KOPT-K1 (cell line): ENCODE data around the gene HEY2.
"Not testable (repeated sequence)": the region's sequence is repeated elsewhere in the genome, so short reads cannot be mapped to it uniquely, and the experiment has no call there.

Source experiments
- H3K27ac ChIP-seq: fragments of 200-600 bp; sonication (generic); 2 replicates; pipeline ENCODE4 v1.5.1; 2016; ENCODE audit warnings: antibody characterized with exemption, mild to moderate bottlenecking, low read depth, low read length; ENCODE audit not compliant: poor library complexity, severe bottlenecking
- H3K36me3 ChIP-seq: fragments of 200-600 bp; sonication (generic); 2 replicates; pipeline ENCODE4 v1.5.1; 2017; ENCODE audit warnings: antibody characterized with exemption, mild to moderate bottlenecking, low read length, moderate library complexity; ENCODE audit not compliant: insufficient read depth
- H3K9me3 ChIP-seq: fragments of 200-600 bp; sonication (generic); 2 replicates; pipeline ENCODE4 v1.5.1; 2017; ENCODE audit warnings: antibody characterized with exemption, low read length, mild to moderate bottlenecking; ENCODE audit not compliant: insufficient read depth, poor library complexity, severe bottlenecking

Gene HEY2

DNA sequence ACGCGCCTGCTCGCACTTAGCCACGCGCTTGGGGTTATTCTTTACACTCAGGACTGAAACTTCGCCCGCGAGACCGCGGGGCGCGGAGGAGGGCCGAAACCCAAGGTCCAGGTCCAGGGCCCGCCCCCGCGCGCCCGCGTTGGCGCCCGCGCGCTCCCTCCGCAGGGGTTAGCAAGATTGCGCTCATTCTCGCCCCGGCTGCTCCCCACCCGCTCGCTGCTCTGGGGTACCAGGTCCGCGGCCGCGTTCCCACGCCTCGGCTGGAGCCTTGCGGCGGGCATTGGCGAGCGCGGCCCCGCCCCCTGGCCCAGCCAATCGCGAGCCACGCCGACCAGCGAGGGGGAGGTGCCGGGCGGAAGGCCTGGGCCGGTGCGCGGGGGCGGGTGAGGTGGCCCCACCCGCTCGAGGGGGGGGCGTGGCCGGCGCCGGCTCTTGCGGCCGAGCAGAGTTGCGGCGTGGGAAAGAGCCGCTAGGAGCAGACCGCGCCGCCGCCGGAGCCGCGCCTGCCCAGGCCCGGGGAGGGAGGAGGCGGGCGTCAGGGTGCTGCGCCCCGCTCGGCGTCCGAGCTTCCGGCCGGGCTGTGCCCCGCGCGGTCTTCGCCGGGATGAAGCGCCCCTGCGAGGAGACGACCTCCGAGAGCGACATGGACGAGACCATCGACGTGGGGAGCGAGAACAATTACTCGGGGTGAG, at the start of gene HEY2:
HEY2 (plus strand) TSS at position 460 of the 692 bp plus-strand sequence; CDS start at position 605, 145 bp downstream.
- Histone ChIP-seq H3K27ac (no peak within 1 kb of the TSS), H3K36me3 (no peaks in the 10 kb centered on the region), H3K9me3 (no peaks in the 10 kb centered on the region)

- H3K9me3 ChIP-seq, result no peaks in the 10 kb centered on the region
- no peaks in the 10 kb centered on the region for H3K36me3 ChIP-seq
- no peak overlapping the region for H3K27ac ChIP-seq
Observed at GRCh38 chr6:125700581-125701353, 48.7 kb upstream of the HEY2 start.

- Histone ChIP-seq H3K36me3 (no peaks in the 10 kb centered on the region), H3K9me3 (no peaks in the 10 kb centered on the region), H3K27ac (no peak overlapping the region)
Observed at GRCh38 chr6:125701354-125701668, 48.1 kb upstream of the HEY2 start.

GRCh38 chr6:125703882-125704281, 45.5 kb upstream of the HEY2 start:
- H3K9me3 ChIP-seq, H3K36me3 ChIP-seq, H3K27ac ChIP-seq: not testable (repeated sequence)

DNA sequence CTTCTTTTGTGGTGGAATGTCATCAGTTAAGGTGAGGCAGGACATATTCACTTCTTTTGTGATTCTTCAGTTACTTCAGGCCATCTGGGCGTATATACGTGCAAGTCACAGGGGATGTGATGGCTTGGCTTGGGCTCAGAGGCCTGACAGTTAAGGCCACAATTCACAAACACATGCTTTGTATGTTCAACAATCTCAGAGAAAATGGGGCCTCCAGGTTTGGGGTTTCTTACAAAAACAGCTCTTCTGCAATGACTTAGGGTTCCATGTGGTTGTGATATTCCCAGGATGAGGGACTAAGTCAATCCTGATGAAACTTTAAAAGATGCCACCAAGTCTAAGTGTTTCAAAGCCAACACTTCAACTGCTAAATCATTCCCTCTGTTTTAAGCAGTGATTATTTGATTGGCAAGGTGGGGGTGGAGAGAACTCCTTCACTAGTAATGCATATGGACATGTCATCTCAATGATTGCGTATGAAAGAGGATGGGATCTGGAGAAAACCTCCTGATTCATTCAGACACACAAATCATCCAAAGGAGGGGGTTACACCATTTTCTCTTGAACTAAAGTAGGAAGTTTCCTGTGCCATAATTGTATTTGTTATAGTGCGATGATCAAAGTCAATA, 41.7 kb upstream of the HEY2 start:
- H3K27ac ChIP-seq, result no peak overlapping the region
- H3K9me3 ChIP-seq, result no peaks in the 10 kb centered on the region
- H3K36me3 ChIP-seq, result no peaks in the 10 kb centered on the region

GRCh38 chr6:125711013-125711675, 38.3 kb upstream of the HEY2 start:
- Histone ChIP-seq H3K9me3 (no peaks in the 10 kb centered on the region), H3K27ac (no peak overlapping the region), H3K36me3 (no peaks in the 10 kb centered on the region)

GRCh38 chr6:125714441-125715090, 34.9 kb upstream of the HEY2 start:
- Histone ChIP-seq H3K27ac (no peak overlapping the region), H3K36me3 (no peaks in the 10 kb centered on the region), H3K9me3 (no peaks in the 10 kb centered on the region)

- no peaks in the 10 kb centered on the region for H3K9me3 ChIP-seq
- no peak overlapping the region for H3K27ac ChIP-seq
- no peaks in the 10 kb centered on the region for H3K36me3 ChIP-seq
Observed at GRCh38 chr6:125717120-125717731, 32.2 kb upstream of the HEY2 start.

GRCh38 chr6:125718109-125718508, 31.3 kb upstream of the HEY2 start:
- H3K27ac ChIP-seq, result no peak overlapping the region

GRCh38 chr6:125722886-125723285, 26.5 kb upstream of the HEY2 start:
- H3K27ac ChIP-seq, result no peak overlapping the region
- H3K9me3 ChIP-seq, result no peaks in the 10 kb centered on the region
- no peaks in the 10 kb centered on the region for H3K36me3 ChIP-seq

More at GRCh38 chr6:125718109-125718508, 31.3 kb upstream of the HEY2 start:
- H3K36me3 ChIP-seq, result no peaks in the 10 kb centered on the region
- H3K9me3 ChIP-seq, result no peaks in the 10 kb centered on the region

DNA sequence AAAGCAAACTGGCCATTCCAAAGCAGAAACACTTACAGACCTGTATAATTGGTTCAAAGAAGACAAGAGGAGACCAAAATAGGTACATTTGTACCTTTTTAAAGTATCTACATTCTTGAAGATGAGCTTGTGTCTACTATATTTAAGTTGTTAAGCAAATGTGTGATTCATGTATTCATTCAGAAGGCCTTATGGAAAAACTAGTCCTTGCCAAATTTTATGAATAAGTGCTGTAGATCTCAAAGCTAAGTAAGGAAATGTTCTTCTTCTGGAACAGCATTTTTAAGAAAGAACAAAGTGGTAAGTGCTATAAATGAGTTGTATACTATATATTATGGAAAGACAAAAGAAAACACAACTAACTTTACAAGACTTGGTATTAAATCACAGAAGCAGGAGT, 22.2 kb upstream of the HEY2 start:
- Histone ChIP-seq H3K9me3 (no peaks in the 10 kb centered on the region), H3K27ac (no peak overlapping the region), H3K36me3 (no peaks in the 10 kb centered on the region)

GRCh38 chr6:125728739-125729138, 20.7 kb upstream of the HEY2 start:
- no peak overlapping the region for H3K27ac ChIP-seq
- H3K9me3 ChIP-seq, result no peaks in the 10 kb centered on the region
- no peaks in the 10 kb centered on the region for H3K36me3 ChIP-seq

DNA sequence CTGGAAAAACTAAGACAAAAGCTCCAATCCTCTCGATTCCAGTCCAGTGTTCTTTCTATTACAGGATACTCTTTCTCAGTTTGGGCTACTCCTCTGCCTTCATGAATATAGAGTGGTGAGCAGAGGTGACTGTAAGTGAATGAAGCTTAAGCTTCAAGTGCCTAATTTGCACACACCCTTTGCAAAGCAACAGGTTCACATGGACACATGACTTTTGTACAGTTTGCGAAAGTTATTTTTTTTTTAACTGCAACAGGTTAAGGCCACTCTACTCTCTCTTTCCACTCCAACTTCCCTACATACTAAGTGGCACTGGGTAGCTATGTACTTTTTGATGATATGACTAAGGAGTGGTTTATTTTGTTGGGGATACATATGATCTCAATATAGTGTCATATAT, 19.4 kb upstream of the HEY2 start:
- H3K27ac ChIP-seq, result no peak overlapping the region

GRCh38 chr6:125732398-125732797, 17.0 kb upstream of the HEY2 start:
- Histone ChIP-seq H3K36me3 (no peaks in the 10 kb centered on the region), H3K9me3 (no peaks in the 10 kb centered on the region), H3K27ac (no peak overlapping the region)

More for the DNA sequence above, 19.4 kb upstream of the HEY2 start:
- H3K36me3 ChIP-seq, result no peaks in the 10 kb centered on the region
- no peaks in the 10 kb centered on the region for H3K9me3 ChIP-seq
